GM12873 (cell line): Measurements from ENCODE around the gene CACNA1E.

Experiments used
- CTCF ChIP-seq: IDR thresholded peaks from 2 replicates; pipeline ENCODE4 v1.5.1; 2012; ENCODE audit warnings: low read depth, mild to moderate bottlenecking, moderate library complexity, low read length, control low read depth; ENCODE audit not compliant: insufficient read depth; ENCODE audit errors: missing control alignments

CACNA1E gene

GRCh38 chr1:181742426-181742825 lies 259.1 kb downstream of the CACNA1E start:
- TF ChIP-seq CTCF, result no peak

- TF ChIP-seq CTCF, result no peak
These were observed 260.6 kb downstream of the CACNA1E start for GRCh38 chr1:181743878-181744312.

- no peak for TF ChIP-seq CTCF
These were observed 262.9 kb downstream of the CACNA1E start for GRCh38 chr1:181746224-181746623.

GRCh38 chr1:181748013-181748412 lies 264.7 kb downstream of the CACNA1E start:
- TF ChIP-seq CTCF, result no peak

GRCh38 chr1:181754103-181754502 lies 270.8 kb downstream of the CACNA1E start:
- TF ChIP-seq CTCF, result no peak

- no peak for TF ChIP-seq CTCF
These were observed 276.2 kb downstream of the CACNA1E start for GRCh38 chr1:181759481-181759880.

GRCh38 chr1:181763736-181764135 lies 280.4 kb downstream of the CACNA1E start:
- TF ChIP-seq CTCF, result no peak
